Liver (tissue), 3 donors: ENCODE data around the gene ADIG.

Experiments
- ATF3 ChIP-seq: IDR thresholded peaks from 2 replicates; pipeline ENCODE4 v1.6.1; 2016; ENCODE audit warnings: antibody characterized with exemption
- CTCF ChIP-seq: fragments of 150-350 bp; IDR thresholded peaks from 2 replicates; pipeline ENCODE4 v1.5.1; 2017; ENCODE audit warnings: improper control_type of control experiment, low read depth, low read length; ENCODE audit not compliant: missing input control
- EGR1 ChIP-seq, 2 donors: IDR thresholded peaks; 2 replicates each; pipeline ENCODE4 v1.6.1; 2016 to 2018; ENCODE audit warnings: antibody characterized with exemption in 2 of 2, low read depth in 2 of 2
- FOXA1 ChIP-seq: IDR thresholded peaks from 2 replicates; pipeline ENCODE4 v1.6.1; 2016; ENCODE audit warnings: antibody characterized with exemption
- GABPA ChIP-seq, 2 donors: IDR thresholded peaks in 1 of 2; conservative IDR thresholded peaks in 1 of 2; 2 replicates each; pipeline ENCODE4 v1.6.1; 2016; ENCODE audit warnings: antibody characterized with exemption in 2 of 2, mild to moderate bottlenecking in 1 of 2, moderate library complexity in 1 of 2
- JUND ChIP-seq, 2 donors: IDR thresholded peaks; 2 replicates each; pipeline ENCODE4 v1.6.1; 2016; ENCODE audit warnings: antibody characterized with exemption in 2 of 2
- MAX ChIP-seq: IDR thresholded peaks from 2 replicates; pipeline ENCODE4 v1.6.1; 2016; ENCODE audit warnings: antibody characterized with exemption
- RAD21 ChIP-seq, 2 donors: IDR thresholded peaks; 2 replicates each; pipeline ENCODE4 v1.6.1; 2016; ENCODE audit warnings: antibody characterized with exemption in 2 of 2, mild to moderate bottlenecking in 2 of 2
- REST ChIP-seq: IDR thresholded peaks from 2 replicates; pipeline ENCODE4 v1.6.1; 2016; ENCODE audit warnings: antibody characterized with exemption, mild to moderate bottlenecking
- SP1 ChIP-seq: IDR thresholded peaks from 2 replicates; pipeline ENCODE4 v1.6.1; 2018; ENCODE audit warnings: antibody characterized with exemption, mild to moderate bottlenecking
- TAF1 ChIP-seq: conservative IDR thresholded peaks from 2 replicates; pipeline ENCODE4 v1.6.1; 2016; ENCODE audit warnings: antibody characterized with exemption, mild to moderate bottlenecking
- YY1 ChIP-seq: IDR thresholded peaks from 2 replicates; pipeline ENCODE4 v1.6.1; 2016; ENCODE audit warnings: antibody characterized with exemption, mild to moderate bottlenecking
- ZBTB33 ChIP-seq: IDR thresholded peaks from 2 replicates; pipeline ENCODE4 v1.6.1; 2016; ENCODE audit warnings: antibody characterized with exemption
- donor health status: healthy.
- donor health status: healthy.

- TF ChIP-seq RAD21 (IDR thresholded peaks at IDR 0.05) (no peak), CTCF (no peak), FOXA1 (no peak), MAX (no peak), TAF1 (no peak), GABPA (IDR thresholded peaks at IDR 0.05 in 1 of 2, conservative IDR thresholded peaks at IDR 0.05 in 1 of 2) (no peak), JUND (IDR thresholded peaks at IDR 0.05) (no peak), SP1 (no peak), EGR1 (IDR thresholded peaks at IDR 0.05; ENCODE audit: low read depth in 2 of 2) (no peak), ZBTB33 (no peak), YY1 (no peak), ATF3 (no peak), REST (no peak)
These were observed 7.6 kb upstream of the ADIG start for GRCh38 chr20:38573413-38573812.
